Endothelial cell of umbilical vein (primary cell): ENCODE measurements around the gene KNTC1.

Experiments used
- EZH2 ChIP-seq: IDR thresholded peaks from 2 replicates; pipeline ENCODE4 v1.6.1; 2012; ENCODE audit warnings: borderline replicate concordance, low read depth, mild to moderate bottlenecking, moderate library complexity, low read length, inconsistent platforms; ENCODE audit not compliant: severe bottlenecking
- FOS ChIP-seq: IDR thresholded peaks from 2 replicates; pipeline ENCODE4 v1.6.1; 2011; ENCODE audit warnings: mild to moderate bottlenecking, low read length, moderate library complexity, borderline replicate concordance; ENCODE audit not compliant: insufficient read depth
- GATA2 ChIP-seq: IDR thresholded peaks from 2 replicates; pipeline ENCODE4 v1.7.0; 2011; ENCODE audit warnings: low read depth, mild to moderate bottlenecking, moderate library complexity, mixed read lengths, low read length; ENCODE audit not compliant: insufficient read length, insufficient read depth
- POLR2A ChIP-seq: IDR thresholded peaks from 2 replicates; pipeline ENCODE4 v1.6.1; 2012; ENCODE audit warnings: low read depth, mild to moderate bottlenecking, control low read depth, low read length
- POLR2AphosphoS5 ChIP-seq: IDR thresholded peaks from 2 replicates; pipeline ENCODE4 v1.6.1; 2012; ENCODE audit warnings: low read depth, mild to moderate bottlenecking, control low read depth, low read length, moderate library complexity; ENCODE audit not compliant: insufficient read depth
- TF ChIP-seq, protein P1 (sequence below), 2 donors: IDR thresholded peaks; 1 replicate in 1 of 2; 2 replicates in 1 of 2; pipeline ENCODE4 v1.5.1; 2011; ENCODE audit warnings: low read length in 2 of 2, mild to moderate bottlenecking in 2 of 2, moderate library complexity in 2 of 2, control low read depth in 1 of 2, inconsistent platforms in 1 of 2, low read depth in 1 of 2; ENCODE audit not compliant: insufficient read depth in 1 of 2; ENCODE audit errors: extremely low read depth in 1 of 2
- TF ChIP-seq, protein P2 (sequence below): IDR thresholded peaks from 2 replicates; pipeline ENCODE4 v1.6.1; 2011; ENCODE audit not compliant: insufficient read depth, insufficient read length

DNA sequence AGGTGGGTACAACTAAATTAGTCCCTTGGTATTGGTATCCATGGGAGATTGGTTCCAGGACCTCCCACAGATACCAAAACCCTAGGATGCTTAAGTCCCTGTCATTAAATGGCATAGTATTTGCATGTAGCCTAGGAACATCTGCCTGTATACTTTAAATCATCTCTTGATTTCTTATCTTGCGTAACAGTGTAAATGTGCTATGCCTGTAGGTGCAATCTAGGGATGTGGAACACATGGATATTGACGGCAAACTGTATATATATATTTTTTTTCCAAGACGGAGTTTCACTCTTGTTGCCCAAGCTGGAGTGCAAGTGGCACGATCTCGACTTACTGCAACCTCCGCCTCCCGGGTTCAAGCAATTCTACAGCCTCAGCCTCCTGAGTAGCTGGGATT, 1.5 kb downstream of the KNTC1 start:
- TF ChIP-seq, protein P1, sequence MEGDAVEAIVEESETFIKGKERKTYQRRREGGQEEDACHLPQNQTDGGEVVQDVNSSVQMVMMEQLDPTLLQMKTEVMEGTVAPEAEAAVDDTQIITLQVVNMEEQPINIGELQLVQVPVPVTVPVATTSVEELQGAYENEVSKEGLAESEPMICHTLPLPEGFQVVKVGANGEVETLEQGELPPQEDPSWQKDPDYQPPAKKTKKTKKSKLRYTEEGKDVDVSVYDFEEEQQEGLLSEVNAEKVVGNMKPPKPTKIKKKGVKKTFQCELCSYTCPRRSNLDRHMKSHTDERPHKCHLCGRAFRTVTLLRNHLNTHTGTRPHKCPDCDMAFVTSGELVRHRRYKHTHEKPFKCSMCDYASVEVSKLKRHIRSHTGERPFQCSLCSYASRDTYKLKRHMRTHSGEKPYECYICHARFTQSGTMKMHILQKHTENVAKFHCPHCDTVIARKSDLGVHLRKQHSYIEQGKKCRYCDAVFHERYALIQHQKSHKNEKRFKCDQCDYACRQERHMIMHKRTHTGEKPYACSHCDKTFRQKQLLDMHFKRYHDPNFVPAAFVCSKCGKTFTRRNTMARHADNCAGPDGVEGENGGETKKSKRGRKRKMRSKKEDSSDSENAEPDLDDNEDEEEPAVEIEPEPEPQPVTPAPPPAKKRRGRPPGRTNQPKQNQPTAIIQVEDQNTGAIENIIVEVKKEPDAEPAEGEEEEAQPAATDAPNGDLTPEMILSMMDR (IDR thresholded peaks at IDR 0.05; ENCODE audit: extremely low read depth in 1 of 2, insufficient read depth in 1 of 2, low read depth in 1 of 2, low read length in 2 of 2): no peak
- TF ChIP-seq POLR2A (no peak), POLR2AphosphoS5 (no peak), FOS (no peak), GATA2 (no peak), EZH2 (no peak)
- TF ChIP-seq, protein P2, sequence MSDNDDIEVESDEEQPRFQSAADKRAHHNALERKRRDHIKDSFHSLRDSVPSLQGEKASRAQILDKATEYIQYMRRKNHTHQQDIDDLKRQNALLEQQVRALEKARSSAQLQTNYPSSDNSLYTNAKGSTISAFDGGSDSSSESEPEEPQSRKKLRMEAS: no peak
